Measurements from ENCODE around the gene RXFP2.

RXFP2 gene

GRCh38 chr13:31769575-31769974, 30.2 kb downstream of the RXFP2 start:
- DNase-seq, result no peak

DNA sequence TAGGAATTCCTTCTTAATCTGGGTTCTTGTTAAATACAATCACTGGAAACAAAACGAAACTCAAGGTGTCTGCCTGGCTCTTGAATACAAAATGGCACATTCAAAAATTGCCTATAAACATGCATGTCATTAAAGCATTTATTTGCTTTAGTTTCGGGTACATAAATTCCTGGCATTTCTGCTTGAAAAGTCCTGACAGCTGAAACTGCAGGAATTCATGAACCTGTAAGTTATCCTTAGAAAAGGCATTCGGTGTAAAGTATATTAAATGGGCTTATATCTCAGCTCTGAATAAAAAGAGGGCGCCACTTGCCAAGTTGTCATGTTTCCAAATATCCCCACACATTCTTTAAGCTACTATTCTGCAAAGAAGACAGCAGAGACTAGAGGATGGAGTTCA, 32.9 kb downstream of the RXFP2 start:
- DNase-seq, result no peak

DNA sequence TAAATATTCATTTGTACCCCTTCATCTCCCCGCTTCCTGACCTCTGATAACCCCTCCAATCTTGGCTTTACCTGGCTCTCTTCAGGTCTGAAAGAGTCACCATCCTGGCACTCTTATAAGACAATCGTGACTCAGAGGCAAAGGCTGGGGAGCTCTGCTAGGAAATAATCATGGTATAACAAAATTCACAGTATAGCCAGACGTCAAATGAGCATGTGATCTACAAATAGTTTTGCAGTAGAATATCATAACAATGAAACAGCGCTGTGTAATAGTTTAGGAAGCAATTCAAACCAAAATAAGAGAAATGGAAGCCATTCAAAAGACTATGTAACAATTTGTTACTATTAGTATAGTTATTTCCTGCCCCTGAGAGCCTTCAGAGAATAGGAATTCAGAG, 34.2 kb downstream of the RXFP2 start:
- DNase-seq, result no peak

DNA sequence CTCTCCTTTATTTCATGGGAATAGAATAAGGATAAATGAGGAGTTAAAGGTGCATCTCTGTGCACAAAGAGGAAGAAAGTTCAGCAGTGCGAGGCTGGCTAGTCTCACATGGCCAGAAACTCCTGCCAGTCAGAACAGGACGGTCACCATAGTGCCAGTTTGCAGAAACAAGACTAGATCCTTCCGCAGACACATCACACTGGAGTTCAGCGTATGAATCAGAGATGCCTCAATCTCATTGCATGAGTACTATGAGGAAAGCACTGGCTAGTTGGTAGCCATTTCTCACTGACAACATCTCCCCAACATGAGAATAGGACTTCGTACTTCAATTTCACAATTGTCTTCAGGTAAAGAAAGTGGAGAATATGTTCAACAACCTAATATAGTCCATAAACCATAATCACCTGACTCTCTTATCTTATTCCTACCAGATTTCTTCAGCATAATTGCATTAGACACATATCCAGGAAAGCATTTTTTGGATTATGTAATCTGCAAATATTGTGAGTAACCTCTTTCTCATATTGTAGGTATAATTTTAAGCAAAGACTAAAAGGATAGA, 34.9 kb downstream of the RXFP2 start:
- peak; percentile 17 for DNase-seq

- DNase-seq, result no peak
Measured at GRCh38 chr13:31775148-31775547, 35.8 kb downstream of the RXFP2 start.

GRCh38 chr13:31775686-31776085, 36.4 kb downstream of the RXFP2 start:
- no peak for DNase-seq

DNA sequence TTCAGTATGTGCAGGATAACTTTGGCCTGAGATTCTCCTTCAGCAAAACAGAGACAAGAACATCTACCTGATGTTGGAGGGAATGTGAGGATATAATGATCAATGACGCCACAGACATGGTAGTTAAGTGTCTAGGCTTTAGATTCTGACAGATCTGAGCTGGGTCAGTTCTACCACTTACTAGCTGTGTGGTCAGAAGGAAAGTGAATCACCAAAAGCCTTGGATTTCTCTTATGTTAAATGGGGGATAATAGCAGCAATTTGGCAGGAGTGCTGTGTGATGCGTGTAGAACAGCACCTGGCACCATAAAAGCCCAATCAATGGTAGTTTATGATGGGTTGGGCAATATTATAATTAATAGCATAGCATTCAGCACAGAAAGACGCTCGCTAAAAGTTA, 41.7 kb downstream of the RXFP2 start:
- DNase-seq, result no peak

GRCh38 chr13:31786011-31786410, 46.7 kb downstream of the RXFP2 start:
- DNase-seq, result no peak

GRCh38 chr13:31790992-31791391, 51.7 kb downstream of the RXFP2 start:
- no peak for DNase-seq

GRCh38 chr13:31793246-31793645, 53.9 kb downstream of the RXFP2 start:
- no peak for DNase-seq

DNA sequence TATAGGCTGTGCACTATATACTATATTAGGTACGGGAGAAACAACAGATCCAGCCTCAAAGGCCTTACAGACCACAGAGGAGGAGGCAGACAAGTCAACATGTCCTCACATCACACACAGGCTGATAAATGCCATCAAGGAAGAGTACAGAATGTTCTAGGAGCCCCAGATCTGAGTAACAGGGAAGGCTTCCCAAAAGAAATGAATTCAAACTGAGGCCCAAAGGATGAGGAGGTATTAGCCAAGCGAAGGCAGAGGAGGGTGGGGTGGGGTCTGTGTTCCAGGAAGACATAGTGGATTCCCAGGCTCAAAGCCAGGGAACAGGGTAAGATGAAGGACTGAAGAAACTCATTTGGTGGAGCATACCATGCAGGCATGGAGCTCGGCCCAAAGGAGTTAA, 55.1 kb downstream of the RXFP2 start:
- no peak for DNase-seq

DNA sequence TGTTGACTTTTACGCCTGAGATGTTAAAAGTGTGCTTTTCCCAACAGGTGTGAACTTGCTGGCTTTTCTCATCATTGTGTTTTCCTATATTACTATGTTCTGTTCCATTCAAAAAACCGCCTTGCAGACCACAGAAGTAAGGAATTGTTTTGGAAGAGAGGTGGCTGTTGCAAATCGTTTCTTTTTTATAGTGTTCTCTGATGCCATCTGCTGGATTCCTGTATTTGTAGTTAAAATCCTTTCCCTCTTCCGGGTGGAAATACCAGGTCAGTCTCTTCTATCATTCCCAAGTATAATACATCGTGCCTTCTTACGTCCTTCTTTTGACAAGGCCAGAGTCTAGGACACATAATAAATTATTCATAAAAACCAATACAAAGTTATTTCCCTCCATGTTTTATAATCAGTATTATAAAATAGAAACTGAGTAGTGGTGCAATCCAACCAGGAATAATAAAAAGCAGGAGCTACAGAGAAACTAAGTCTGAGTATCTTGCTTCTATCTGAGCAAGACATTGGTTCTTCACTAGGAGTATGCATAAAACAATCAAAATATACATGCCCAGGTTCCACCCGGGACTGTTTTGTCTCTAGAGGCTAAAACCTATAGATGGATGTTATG, 57.9 kb downstream of the RXFP2 start:
- no peak for DNase-seq

- peak; percentile 61 for DNase-seq
Measured at GRCh38 chr13:31798189-31798588, 58.9 kb downstream of the RXFP2 start.

- no peak for DNase-seq
Measured at GRCh38 chr13:31801088-31801487, 61.8 kb downstream of the RXFP2 start.

GRCh38 chr13:31803311-31803710, 64.0 kb downstream of the RXFP2 start:
- peak; percentile 48 for DNase-seq

GRCh38 chr13:31805841-31806240, 66.5 kb downstream of the RXFP2 start:
- peak; percentile 33 for DNase-seq

- peak; percentile 18 for DNase-seq
Measured at GRCh38 chr13:31807090-31807541, 67.8 kb downstream of the RXFP2 start.

DNA sequence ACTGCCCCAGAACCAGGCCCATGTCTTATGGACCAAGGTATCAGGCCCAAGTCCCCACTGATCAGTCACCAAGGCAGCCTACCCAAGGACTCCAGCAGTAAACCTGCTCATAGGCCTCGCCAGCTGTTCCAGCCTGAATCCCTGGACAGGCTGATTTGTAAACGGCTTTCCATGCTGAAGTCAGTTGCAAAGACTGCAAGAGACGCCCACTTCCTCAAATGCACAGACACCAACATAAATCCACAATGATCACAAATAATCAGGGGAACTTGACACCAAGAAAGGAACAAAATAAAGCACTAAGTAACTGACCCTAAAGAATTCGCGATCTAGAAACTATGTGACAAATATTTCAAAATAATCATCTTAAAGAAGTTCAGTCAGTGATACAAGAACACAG, 75.2 kb downstream of the RXFP2 start:
- peak; percentile 35 for DNase-seq

- no peak for DNase-seq
Measured at GRCh38 chr13:31815361-31816144, 76.2 kb downstream of the RXFP2 start.

GRCh38 chr13:31818236-31818635, 78.9 kb downstream of the RXFP2 start:
- DNase-seq, result no peak

DNA sequence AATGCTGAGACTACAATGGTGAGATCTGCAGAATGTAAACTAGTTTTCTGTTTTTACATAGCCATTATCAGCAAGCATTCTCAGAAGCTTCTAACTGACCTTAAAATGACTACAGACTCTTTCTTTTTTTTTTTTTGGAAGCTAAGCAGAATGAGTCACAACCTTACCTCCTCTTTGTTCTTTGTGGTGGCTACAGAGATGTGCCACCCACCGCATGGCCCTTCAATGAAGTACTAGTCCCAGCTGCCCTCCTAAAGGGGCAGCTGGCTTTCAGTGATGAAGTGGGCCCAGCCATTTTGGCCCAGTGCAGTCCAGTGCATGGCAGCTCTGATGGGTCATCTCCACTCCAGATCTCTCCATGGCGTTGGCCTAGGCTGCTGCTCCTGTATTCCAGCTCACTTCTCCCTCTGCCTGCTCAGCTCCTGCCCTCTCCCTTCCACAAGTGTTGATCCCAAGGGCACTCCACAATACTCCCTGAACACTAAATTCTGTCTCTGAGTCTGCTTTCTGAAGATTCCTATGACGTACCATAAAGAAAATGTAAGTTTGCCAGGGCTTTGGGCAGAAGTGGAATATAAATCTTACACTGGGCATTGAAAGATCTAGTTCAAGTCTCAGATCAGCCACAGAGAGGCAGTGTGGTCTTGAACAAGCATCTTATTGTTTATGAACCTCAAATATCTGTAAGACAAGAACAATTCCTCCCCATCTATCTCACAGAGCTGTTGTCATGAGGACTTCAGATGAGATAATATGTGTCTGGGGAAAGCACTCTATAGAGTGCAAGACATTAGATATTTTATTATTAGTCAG, 85.6 kb downstream of the RXFP2 start:
- DNase-seq, result peak; percentile 18

- DNase-seq, result peak; percentile 52
Measured at GRCh38 chr13:31826521-31826920, 87.2 kb downstream of the RXFP2 start.

- no peak for DNase-seq
Measured at GRCh38 chr13:31827707-31828106, 88.4 kb downstream of the RXFP2 start.
